Stimulated activated CD4-positive, alpha-beta T cell treated with anti-CD3 and anti-CD28 coated beads, Interleukin-12 subunit alpha, Interleukin-12 subunit beta, amount 100 ng/mL, for 24 hours (primary cell): Measurements from ENCODE around the gene ATP6V1C2.

Experiments used
- DNase-seq, 2 experiments: peaks; one replicate each; pipeline ENCODE4 v3.0.0-alpha.2; 2020; ENCODE audit warnings: low read depth in 2 of 2

The ATP6V1C2 gene

DNA sequence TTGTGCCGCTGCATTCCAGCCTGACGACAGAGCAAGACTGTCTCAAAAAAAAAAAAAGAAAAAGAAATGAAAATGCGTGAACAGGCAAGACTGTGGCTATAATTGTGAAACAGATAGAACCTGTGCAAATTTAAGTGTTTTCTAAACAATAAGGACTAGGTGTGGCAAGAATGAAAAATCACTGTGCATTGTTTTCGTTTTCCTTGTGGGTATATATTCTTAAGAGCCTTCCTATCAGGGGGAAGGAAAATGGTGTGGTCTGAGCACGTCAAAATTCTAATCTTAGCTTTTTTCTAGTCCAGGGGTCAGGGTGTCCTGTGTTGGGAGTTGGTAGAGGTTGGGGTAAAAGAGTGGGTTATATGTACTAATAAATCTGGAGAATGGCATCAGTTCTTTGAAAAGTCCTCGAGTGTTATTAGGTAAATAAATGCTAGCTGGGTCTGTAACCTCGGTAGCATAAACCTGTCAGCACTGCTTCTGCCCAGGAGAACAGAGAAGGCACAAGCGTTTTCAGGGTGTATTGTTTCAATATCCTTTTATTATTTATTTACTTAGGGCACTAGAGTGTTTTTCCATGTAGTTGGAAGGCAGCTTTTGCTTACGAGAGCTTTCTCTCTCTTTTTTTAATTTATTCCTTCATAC lies 11.6 kb downstream of the ATP6V1C2 start:
- DNase-seq, result no peak

DNA sequence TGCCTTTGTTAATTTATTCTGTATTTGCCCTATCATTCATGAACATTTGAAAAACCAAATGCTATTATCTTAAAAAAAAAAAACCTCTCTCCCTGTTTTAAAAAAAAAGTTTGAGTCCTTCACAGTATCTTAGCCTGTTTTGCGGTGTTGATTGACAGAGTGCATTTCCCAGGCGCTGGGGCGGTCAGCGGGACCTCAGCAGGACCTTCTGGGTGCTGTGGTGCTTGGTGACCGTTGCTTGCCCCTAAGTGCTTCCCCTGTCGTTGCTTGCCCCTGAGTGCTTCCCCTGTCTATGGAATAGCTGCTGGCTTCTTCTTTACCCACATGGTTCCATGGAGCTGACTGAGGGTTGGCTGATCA lies 12.1 kb downstream of the ATP6V1C2 start:
- DNase-seq, result no peak

DNA sequence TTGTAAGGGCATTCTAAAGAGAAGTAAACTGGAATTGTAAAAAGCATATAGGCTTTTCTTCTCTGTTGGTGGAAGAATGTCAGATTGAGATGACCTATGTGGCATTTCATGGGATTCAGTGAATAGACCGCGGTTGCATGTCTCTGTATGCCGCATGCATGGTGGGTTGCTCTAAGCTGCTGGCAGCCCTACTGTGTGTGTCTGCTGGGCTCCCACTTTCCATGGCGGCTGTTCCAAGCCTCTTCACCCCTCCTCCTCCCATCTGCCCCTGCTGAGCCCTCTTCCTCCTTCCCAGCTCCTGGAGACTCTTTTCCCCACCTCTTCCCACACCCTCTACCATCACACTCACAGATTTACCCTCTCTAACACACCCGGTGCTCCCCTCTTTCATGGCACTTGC lies 12.6 kb downstream of the ATP6V1C2 start:
- DNase-seq, result no peak

GRCh38 chr2:10738192-10738591 lies 16.8 kb downstream of the ATP6V1C2 start:
- DNase-seq, result no peak

DNA sequence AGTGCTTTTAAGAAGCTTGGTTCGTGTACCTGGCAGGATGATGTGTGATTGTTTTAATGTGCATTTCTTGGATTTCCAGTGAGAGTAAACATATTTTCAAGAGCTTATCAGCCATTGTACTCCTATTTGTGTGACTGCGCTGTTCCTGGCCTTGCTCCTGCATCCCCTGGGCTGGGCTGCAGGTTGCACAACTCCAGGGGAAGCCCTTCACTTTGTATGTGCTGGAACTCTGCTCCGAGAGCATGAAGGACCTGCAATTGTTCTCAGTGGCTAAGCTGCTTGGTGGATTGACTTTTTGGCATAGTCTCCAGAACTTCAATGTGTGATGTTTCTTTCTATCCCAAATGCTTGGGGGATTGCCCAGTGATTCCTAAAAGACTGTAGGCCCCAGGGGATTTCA lies 18.8 kb downstream of the ATP6V1C2 start:
- no peak for DNase-seq

GRCh38 chr2:10741139-10741538 lies 19.7 kb downstream of the ATP6V1C2 start:
- DNase-seq, result no peak

GRCh38 chr2:10742666-10743065 lies 21.2 kb downstream of the ATP6V1C2 start:
- no peak for DNase-seq

GRCh38 chr2:10750610-10751009 lies 29.2 kb downstream of the ATP6V1C2 start:
- no peak for DNase-seq

GRCh38 chr2:10752236-10752635 lies 30.8 kb downstream of the ATP6V1C2 start:
- no peak for DNase-seq

- no peak for DNase-seq
Measured at GRCh38 chr2:10753156-10753555, 31.7 kb downstream of the ATP6V1C2 start.

- DNase-seq, result no peak
Measured at GRCh38 chr2:10753876-10754275, 32.4 kb downstream of the ATP6V1C2 start.

DNA sequence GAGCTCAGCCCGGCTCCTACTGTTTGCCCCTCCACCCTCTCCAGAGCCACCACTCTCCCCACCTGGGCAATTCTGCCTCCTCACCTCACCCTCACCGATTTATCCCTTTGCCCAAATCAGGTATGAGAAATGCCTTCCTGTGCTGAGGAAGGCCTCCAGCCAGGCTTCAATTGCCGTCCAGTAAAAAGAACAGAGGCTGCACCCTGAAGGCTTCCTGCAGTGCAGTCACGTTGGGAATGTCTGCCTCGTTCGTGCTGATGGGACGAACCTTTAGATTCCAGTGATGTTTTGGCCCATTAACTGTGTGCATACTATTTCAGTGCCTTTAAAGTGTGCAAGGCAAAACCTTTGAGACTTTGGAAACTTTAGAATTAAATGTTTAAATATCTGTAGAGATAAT lies 34.2 kb downstream of the ATP6V1C2 start:
- no peak for DNase-seq

DNA sequence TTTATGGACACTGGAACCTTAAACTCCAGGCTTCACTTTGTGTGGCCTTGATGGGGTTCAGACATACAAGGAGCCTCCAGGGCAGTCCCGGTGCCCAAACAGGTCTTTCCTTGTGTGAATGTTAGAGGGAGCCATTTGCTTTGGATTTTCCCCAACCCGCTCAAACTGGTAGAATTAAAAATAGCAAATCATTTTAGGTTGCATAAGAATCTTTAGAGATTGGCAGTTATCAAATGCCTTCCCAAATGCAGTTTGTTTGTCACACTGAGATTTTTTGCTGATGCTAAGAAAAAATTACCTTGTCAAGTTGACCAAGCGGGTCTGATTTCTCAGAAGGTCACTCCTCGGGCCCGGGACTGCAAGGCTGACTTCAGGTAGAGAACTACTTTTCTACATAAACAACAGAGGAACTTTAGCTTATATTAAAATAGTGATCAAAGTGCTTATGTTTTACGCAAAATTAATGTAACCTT lies 36.4 kb downstream of the ATP6V1C2 start:
- no peak for DNase-seq

DNA sequence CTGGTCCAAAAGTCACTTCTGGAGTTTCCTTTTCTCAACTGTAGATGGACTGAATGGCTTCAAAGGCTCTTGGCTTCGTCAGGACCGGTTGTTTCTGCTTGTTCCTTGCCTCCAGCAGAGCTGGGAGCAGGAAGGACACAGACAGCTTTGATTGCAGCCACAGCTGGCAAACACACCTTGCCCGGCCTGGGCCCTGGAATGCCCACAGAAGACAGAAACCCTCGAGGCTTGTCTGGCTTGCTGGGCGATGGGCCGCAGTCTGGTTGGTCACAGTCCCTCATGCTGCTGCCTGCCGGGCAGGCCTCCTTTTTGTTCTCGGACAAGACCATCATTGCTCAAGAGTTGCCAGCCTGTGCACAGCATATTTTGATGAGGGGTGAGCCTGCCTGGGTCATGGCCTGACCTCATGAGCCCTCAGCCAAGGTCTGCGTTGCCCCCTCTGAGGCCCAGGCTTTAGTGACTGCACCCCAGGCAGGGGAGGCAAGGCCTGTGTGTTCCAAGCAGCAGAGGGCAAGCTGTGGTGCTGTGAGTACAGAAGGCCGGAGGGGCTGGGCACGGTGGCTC lies 37.8 kb downstream of the ATP6V1C2 start:
- DNase-seq, result no peak

- DNase-seq, result no peak
Measured at GRCh38 chr2:10760794-10761504, 39.5 kb downstream of the ATP6V1C2 start.

- DNase-seq, result no peak
Measured at GRCh38 chr2:10761591-10761990, 40.2 kb downstream of the ATP6V1C2 start.

GRCh38 chr2:10762651-10763460 lies 41.4 kb downstream of the ATP6V1C2 start:
- no peak for DNase-seq

DNA sequence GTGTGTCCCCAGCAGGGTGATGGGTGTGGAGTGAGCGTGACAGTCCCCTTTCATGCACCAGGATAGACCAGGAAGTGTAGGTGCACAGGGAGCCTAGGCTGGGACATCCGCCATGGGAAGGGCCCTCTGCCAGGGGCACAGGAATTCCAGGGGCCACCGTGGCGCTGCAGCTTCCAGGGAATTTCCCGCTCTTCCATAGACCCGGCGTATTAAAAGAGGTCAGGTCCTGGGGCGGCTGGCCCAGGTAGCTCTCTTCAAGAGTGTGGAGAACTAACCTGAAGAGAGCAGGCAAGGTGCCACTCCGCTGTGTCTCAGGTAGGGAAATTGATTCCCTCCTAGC lies 42.0 kb downstream of the ATP6V1C2 start:
- no peak for DNase-seq

DNA sequence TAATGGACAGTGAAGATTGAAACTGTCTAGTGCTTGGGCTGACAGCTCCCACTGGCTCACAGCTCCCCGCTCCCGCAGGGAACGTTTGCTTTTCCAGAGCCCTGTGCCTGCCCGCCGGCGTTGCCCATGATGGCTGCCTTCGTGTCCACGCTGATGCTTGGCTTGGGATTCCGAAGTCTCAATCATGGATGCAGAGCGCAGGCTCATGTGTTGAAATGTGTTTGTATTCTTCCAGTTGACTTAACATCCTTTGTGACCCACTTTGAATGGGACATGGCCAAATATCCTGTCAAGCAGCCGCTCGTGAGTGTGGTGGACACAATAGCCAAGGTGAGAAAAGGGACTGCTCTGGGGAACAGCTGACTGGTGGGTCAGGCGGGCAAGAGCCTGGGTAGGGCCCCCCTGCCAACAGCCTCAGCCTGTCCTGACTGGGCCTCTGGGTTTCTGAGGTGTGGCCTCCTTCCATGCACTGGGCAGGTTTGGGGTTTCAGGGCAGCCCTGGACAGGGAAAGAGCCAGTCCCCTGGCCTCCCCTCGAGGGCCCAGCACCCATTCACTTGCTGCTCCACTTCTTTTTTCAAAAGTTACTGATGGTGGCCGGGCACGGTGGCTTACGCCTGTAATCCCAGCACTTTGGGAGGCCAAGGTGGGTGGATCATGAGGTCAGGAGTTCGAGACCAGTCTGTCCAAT lies 42.8 kb downstream of the ATP6V1C2 start:
- no peak for DNase-seq

- no peak for DNase-seq
Measured at GRCh38 chr2:10764896-10765295, 43.5 kb downstream of the ATP6V1C2 start.

DNA sequence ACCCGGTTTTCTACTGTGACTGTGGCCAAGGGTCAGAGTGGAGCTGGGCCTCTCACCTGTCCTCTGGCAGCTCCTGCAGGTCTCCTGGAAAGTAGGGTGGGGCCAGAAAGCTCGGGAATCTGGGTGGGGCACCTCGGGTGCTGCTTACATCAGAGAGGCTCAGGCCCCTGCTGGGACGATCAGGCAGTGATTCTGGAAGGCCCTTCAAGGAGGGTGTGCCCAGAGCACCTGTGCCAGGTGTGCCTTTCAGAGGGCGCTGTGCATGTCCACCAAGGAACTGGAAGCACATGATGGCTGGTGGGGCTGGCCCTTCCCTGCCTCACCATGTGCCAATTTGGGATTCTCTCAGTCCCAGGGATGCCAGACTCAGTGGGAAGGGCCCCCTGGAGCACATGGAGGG lies 44.0 kb downstream of the ATP6V1C2 start:
- no peak for DNase-seq

DNA sequence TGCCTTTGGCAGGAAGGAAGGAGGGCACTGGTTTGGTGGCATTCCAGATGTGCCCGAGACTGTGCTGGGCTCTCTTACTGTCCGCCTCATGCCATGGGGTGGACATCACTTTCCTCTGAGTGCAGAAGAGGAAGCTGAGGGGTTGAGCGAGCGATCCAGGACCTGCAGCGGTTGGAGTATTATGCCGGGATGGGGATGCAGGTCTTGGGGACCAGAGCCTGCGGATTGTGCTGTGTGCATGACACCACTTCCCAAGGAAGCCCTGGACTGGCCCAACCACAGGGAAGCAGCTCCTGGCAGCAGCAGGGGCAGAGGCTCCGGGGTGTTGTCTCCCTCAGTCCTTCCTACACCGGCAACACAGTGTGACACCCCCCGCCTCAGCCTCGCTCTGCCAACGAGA lies 44.5 kb downstream of the ATP6V1C2 start:
- no peak for DNase-seq
